GM12878 (cell line): Measurements from ENCODE around the gene ZNF239.

Experiments used
- PBX3 ChIP-seq: IDR thresholded peaks from 2 replicates; pipeline ENCODE4 v1.6.1; 2011; ENCODE audit warnings: mild to moderate bottlenecking, low read depth, low read length, moderate library complexity; ENCODE audit not compliant: insufficient replicate concordance
- ZZZ3 ChIP-seq: IDR thresholded peaks from 2 replicates; pipeline ENCODE4 v1.6.1; 2011; ENCODE audit warnings: low read depth; ENCODE audit not compliant: control insufficient read depth, insufficient read length

GRCh38 chr10:43573250-43574000, 991 bp downstream of the ZNF239 start:
- no peak for TF ChIP-seq PBX3
- TF ChIP-seq ZZZ3 = no peak
